ENCODE measurements around the gene SOWAHC. TPM values are rescaled to one million over a fixed set of nuclear protein-coding genes. Genes with fewer than 3 reads are reported as not detected.
"Not testable (repeated sequence)": the region's sequence is repeated elsewhere in the genome, so short reads cannot be mapped to it uniquely, and the experiment has no call there.

Gene SOWAHC
- total RNA-seq, 1 donor from 2014 or later: 16.5 TPM

DNA sequence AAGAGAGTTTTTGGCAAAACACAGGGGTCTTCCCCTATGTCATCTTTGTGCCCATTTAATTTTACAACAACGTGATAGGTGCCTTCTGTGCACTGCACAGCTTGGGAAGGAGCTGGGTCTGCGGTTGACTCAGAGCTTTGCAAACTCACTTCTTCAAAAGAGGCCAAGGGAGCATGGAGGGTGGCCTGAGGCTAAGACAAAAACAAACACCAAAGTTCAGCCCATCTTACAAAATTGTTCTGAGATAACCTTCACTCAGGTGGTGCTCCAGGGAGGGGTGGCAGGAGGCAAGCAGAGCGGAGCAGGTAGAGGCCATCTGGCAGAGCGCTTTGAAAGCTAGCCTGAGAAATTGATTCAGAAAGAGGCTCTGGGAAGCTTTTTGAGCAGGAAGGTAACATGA lies 9.8 kb downstream of the SOWAHC start:
- no peak overlapping the region for H3K27ac ChIP-seq (ENCODE audit: low read depth, low read length)
- TF ChIP-seq, protein P1, sequence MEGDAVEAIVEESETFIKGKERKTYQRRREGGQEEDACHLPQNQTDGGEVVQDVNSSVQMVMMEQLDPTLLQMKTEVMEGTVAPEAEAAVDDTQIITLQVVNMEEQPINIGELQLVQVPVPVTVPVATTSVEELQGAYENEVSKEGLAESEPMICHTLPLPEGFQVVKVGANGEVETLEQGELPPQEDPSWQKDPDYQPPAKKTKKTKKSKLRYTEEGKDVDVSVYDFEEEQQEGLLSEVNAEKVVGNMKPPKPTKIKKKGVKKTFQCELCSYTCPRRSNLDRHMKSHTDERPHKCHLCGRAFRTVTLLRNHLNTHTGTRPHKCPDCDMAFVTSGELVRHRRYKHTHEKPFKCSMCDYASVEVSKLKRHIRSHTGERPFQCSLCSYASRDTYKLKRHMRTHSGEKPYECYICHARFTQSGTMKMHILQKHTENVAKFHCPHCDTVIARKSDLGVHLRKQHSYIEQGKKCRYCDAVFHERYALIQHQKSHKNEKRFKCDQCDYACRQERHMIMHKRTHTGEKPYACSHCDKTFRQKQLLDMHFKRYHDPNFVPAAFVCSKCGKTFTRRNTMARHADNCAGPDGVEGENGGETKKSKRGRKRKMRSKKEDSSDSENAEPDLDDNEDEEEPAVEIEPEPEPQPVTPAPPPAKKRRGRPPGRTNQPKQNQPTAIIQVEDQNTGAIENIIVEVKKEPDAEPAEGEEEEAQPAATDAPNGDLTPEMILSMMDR (IDR thresholded peaks at IDR 0.05; ENCODE audit: insufficient read depth, low read depth, low read length): no peak
- TF ChIP-seq EZH2 (IDR thresholded peaks at IDR 0.05; ENCODE audit: insufficient read depth, low read length): no peak
- Mint-ChIP-seq H3K36me3 (ENCODE audit: low read depth, unreplicated experiment) (no peaks in the 10 kb centered on the region), H3K27me3 (ENCODE audit: low read depth, unreplicated experiment) (peaks cover 10% of the 10 kb centered on the region), H3K4me3 (ENCODE audit: unreplicated experiment) (no peak overlapping the region), H3K4me1 (ENCODE audit: low read depth, unreplicated experiment) (no peaks in the 10 kb centered on the region), H3K9me3 (ENCODE audit: unreplicated experiment) (no peaks in the 10 kb centered on the region), H3K27ac (ENCODE audit: unreplicated experiment) (no peak overlapping the region)
- no peaks in the 10 kb centered on the region for H3K4me1 ChIP-seq (ENCODE audit: insufficient read depth, low read length)
- DNase-seq (ENCODE audit: low read depth): no peak
- H3K4me2 ChIP-seq (ENCODE audit: low read length): no peak overlapping the region
- H3K27me3 ChIP-seq (ENCODE audit: insufficient read depth, low read length): no peaks in the 10 kb centered on the region
- H4K20me1 ChIP-seq (ENCODE audit: insufficient read depth, low read length): peaks cover 4% of the 10 kb centered on the region
- no peak overlapping the region for H2AFZ ChIP-seq (ENCODE audit: low read depth, low read length)
- no peaks in the 10 kb centered on the region for H3K9me3 ChIP-seq (ENCODE audit: insufficient read depth, low read depth, low read length)
- no peak overlapping the region for H3K9ac ChIP-seq (ENCODE audit: low read length)
- H3K79me2 ChIP-seq (ENCODE audit: insufficient read depth, low read length): no peaks in the 10 kb centered on the region
- FAIRE-seq: no peak
- no peaks in the 10 kb centered on the region for H3K36me3 ChIP-seq (ENCODE audit: insufficient read depth, low read length)
- no peak overlapping the region for H3K4me3 ChIP-seq (ENCODE audit: insufficient read depth, low read depth, low read length)

DNA sequence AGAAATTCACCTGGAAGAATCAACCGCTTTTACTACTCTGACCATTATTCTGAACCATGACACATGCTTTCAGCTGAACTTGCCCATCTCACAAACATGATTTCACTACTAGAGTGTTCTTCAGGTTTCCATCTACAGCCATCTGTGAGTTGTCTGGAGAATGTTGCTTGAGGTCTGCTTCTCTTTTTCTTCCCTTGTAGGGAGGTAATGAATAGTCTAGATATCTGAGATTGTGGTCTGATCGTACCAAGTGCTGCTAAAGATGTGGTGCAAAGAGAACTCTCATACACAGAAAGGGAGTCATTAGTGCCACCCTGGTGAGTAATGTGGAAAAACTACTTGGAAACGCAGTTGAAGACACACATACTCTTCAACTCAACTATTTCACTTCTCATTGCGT lies 10.2 kb downstream of the SOWAHC start:
- Mint-ChIP-seq H3K27me3 (ENCODE audit: low read depth, unreplicated experiment) (peaks cover 10% of the 10 kb centered on the region), H3K27ac (ENCODE audit: unreplicated experiment) (no peak overlapping the region), H3K4me1 (ENCODE audit: low read depth, unreplicated experiment) (no peaks in the 10 kb centered on the region), H3K9me3 (ENCODE audit: unreplicated experiment) (no peaks in the 10 kb centered on the region), H3K4me3 (ENCODE audit: unreplicated experiment) (no peak overlapping the region), H3K36me3 (ENCODE audit: low read depth, unreplicated experiment) (no peaks in the 10 kb centered on the region)
- Histone ChIP-seq H3K4me1 (ENCODE audit: insufficient read depth, low read length) (no peaks in the 10 kb centered on the region), H3K27ac (ENCODE audit: low read depth, low read length) (no peak overlapping the region), H4K20me1 (ENCODE audit: insufficient read depth, low read length) (peaks cover under 1% of the 10 kb centered on the region), H3K27me3 (ENCODE audit: insufficient read depth, low read length) (no peaks in the 10 kb centered on the region), H3K36me3 (ENCODE audit: insufficient read depth, low read length) (no peaks in the 10 kb centered on the region), H3K9ac (ENCODE audit: low read length) (no peak overlapping the region), H3K79me2 (ENCODE audit: insufficient read depth, low read length) (no peaks in the 10 kb centered on the region), H3K4me2 (ENCODE audit: low read length) (no peak overlapping the region), H2AFZ (ENCODE audit: low read depth, low read length) (no peak overlapping the region), H3K4me3 (ENCODE audit: insufficient read depth, low read depth, low read length) (no peak overlapping the region), H3K9me3 (ENCODE audit: insufficient read depth, low read depth, low read length) (no peaks in the 10 kb centered on the region)
- no peak for FAIRE-seq
- no peak for DNase-seq (ENCODE audit: low read depth)
- TF ChIP-seq, protein P1 (IDR thresholded peaks at IDR 0.05; ENCODE audit: insufficient read depth, low read depth, low read length): no peak
- TF ChIP-seq EZH2 (IDR thresholded peaks at IDR 0.05; ENCODE audit: insufficient read depth, low read length): no peak

DNA sequence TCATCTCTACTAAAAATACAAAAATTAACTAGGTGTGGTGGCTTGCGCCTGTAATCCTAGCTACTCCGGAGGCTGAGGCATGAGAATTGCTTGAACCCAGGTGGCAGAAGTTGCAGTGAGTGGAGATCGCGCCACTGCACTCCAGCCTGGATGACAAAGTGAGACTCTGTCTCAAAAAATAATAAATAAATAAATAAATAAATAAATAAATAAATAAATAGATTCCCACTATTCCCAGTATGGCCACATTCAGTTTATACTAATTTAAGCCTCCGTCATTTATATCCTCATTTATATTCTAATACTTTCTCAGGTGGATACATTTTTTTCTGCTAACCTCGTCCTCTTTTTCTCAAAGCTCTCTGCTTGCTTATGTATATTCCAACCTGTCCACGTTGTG lies 14.2 kb downstream of the SOWAHC start:
- not testable (repeated sequence) for H3K27ac ChIP-seq (ENCODE audit: low read depth, low read length); H3K4me3 ChIP-seq (ENCODE audit: insufficient read depth, low read depth, low read length); H3K9ac ChIP-seq (ENCODE audit: low read length); H3K36me3 Mint-ChIP-seq (ENCODE audit: low read depth, unreplicated experiment); H3K9me3 Mint-ChIP-seq (ENCODE audit: unreplicated experiment); H3K9me3 ChIP-seq (ENCODE audit: insufficient read depth, low read depth, low read length); H3K4me1 ChIP-seq (ENCODE audit: insufficient read depth, low read length); H3K4me1 Mint-ChIP-seq (ENCODE audit: low read depth, unreplicated experiment); H3K36me3 ChIP-seq (ENCODE audit: insufficient read depth, low read length); H2AFZ ChIP-seq (ENCODE audit: low read depth, low read length); H3K27me3 ChIP-seq (ENCODE audit: insufficient read depth, low read length); DNase-seq (ENCODE audit: low read depth); FAIRE-seq; H3K79me2 ChIP-seq (ENCODE audit: insufficient read depth, low read length); H3K27ac Mint-ChIP-seq (ENCODE audit: unreplicated experiment); H4K20me1 ChIP-seq (ENCODE audit: insufficient read depth, low read length); H3K4me2 ChIP-seq (ENCODE audit: low read length); H3K4me3 Mint-ChIP-seq (ENCODE audit: unreplicated experiment)
- H3K27me3 Mint-ChIP-seq (ENCODE audit: low read depth, unreplicated experiment): peaks cover 10% of the 10 kb centered on the region

All from astrocyte (in vitro differentiated cells and primary cell).